Activated T-helper 17 cell treated with anti-CD3 and anti-CD28 coated beads, Interleukin-2, amount 50 U/mL, for 72 hours (primary cell): ENCODE data around the gene CRACR2A. TPM values are rescaled to one million over a fixed set of nuclear protein-coding genes. Genes with fewer than 3 reads are reported as not detected.

Experiments
- ATAC-seq: fragments of 150-1000 bp; cut with Tn5 transposase; replicated peaks from 2 replicates; pipeline ENCODE4 v1.10.0; 2021; ENCODE audit warnings: mild to moderate bottlenecking, moderate library complexity
- H3K27ac Mint-ChIP-seq: one replicate; pipeline ENCODE4 v1.8.0; 2022; ENCODE audit warnings: mixed read lengths
- H3K27me3 Mint-ChIP-seq: one replicate; pipeline ENCODE4 v1.8.0; 2022; ENCODE audit warnings: mixed read lengths
- H3K36me3 Mint-ChIP-seq: one replicate; pipeline ENCODE4 v1.8.0; 2022; ENCODE audit warnings: low read depth, mild to moderate bottlenecking, mixed read lengths
- H3K4me1 Mint-ChIP-seq: one replicate; pipeline ENCODE4 v1.8.0; 2022; ENCODE audit warnings: mixed read lengths
- H3K4me3 Mint-ChIP-seq: one replicate; pipeline ENCODE4 v1.8.0; 2022; ENCODE audit warnings: mild to moderate bottlenecking, mixed read lengths
- H3K9me3 Mint-ChIP-seq: one replicate; pipeline ENCODE4 v1.8.0; 2022; ENCODE audit warnings: mixed read lengths
- total RNA-seq, 2 donors: library from RNA; stranded (reverse); gene quantifications; one replicate each; pipeline ENCODE4 v1.2.3, GENCODE V29; 2022

Gene CRACR2A
- total RNA-seq, 2 donors from 2014 or later, result 39.4 to 46.3 TPM

- H3K4me1 Mint-ChIP-seq, result peaks cover 26% of the 10 kb centered on the region
- peak; percentile 25 for ATAC-seq
- H3K4me3 Mint-ChIP-seq, result peak overlapping the region; percentile 74
- peaks cover 76% of the 10 kb centered on the region for H3K36me3 Mint-ChIP-seq
- peak overlapping the region; percentile 94 for H3K27ac Mint-ChIP-seq
- H3K9me3 Mint-ChIP-seq, result no peaks in the 10 kb centered on the region
- H3K27me3 Mint-ChIP-seq, result no peaks in the 10 kb centered on the region
These were observed 7.8 kb downstream of the CRACR2A start for GRCh38 chr12:3745152-3745551.

GRCh38 chr12:3744229-3744901, 8.5 kb downstream of the CRACR2A start:
- peak overlapping the region; percentile 74 for H3K4me3 Mint-ChIP-seq

GRCh38 chr12:3743803-3744202, 9.1 kb downstream of the CRACR2A start:
- Mint-ChIP-seq H3K36me3 (peaks cover 82% of the 10 kb centered on the region), H3K4me3 (peak overlapping the region; percentile 74), H3K27ac (peak overlapping the region; percentile 94), H3K27me3 (no peaks in the 10 kb centered on the region), H3K9me3 (no peaks in the 10 kb centered on the region), H3K4me1 (peaks cover 20% of the 10 kb centered on the region)
- ATAC-seq, result peak; percentile 81

More at GRCh38 chr12:3744229-3744901, 8.5 kb downstream of the CRACR2A start:
- ATAC-seq, result peak; percentile 9
- H3K27ac Mint-ChIP-seq, result peak overlapping the region; percentile 94
- peaks cover 80% of the 10 kb centered on the region for H3K36me3 Mint-ChIP-seq
- peaks cover 22% of the 10 kb centered on the region for H3K4me1 Mint-ChIP-seq
- H3K9me3 Mint-ChIP-seq, result no peaks in the 10 kb centered on the region
- no peaks in the 10 kb centered on the region for H3K27me3 Mint-ChIP-seq

- Mint-ChIP-seq H3K4me3 (no peak overlapping the region), H3K4me1 (peaks cover 25% of the 10 kb centered on the region), H3K27ac (peak overlapping the region; percentile 94), H3K27me3 (no peaks in the 10 kb centered on the region), H3K9me3 (no peaks in the 10 kb centered on the region), H3K36me3 (peaks cover 84% of the 10 kb centered on the region)
- no peak for ATAC-seq
These were observed 10.8 kb downstream of the CRACR2A start for GRCh38 chr12:3741882-3742672.

GRCh38 chr12:3740480-3741231, 12.3 kb downstream of the CRACR2A start:
- H3K4me1 Mint-ChIP-seq, result peaks cover 19% of the 10 kb centered on the region
- H3K27ac Mint-ChIP-seq, result peak overlapping the region; percentile 10
- ATAC-seq, result no peak
- no peaks in the 10 kb centered on the region for H3K9me3 Mint-ChIP-seq
- H3K27me3 Mint-ChIP-seq, result no peaks in the 10 kb centered on the region
- peaks cover 70% of the 10 kb centered on the region for H3K36me3 Mint-ChIP-seq
- H3K4me3 Mint-ChIP-seq, result no peak overlapping the region

- Mint-ChIP-seq H3K27ac (no peak overlapping the region), H3K4me1 (peaks cover 5% of the 10 kb centered on the region), H3K36me3 (peaks cover 50% of the 10 kb centered on the region), H3K9me3 (no peaks in the 10 kb centered on the region), H3K4me3 (no peak overlapping the region), H3K27me3 (no peaks in the 10 kb centered on the region)
- no peak for ATAC-seq
These were observed 17.5 kb downstream of the CRACR2A start for GRCh38 chr12:3735432-3735831.

- ATAC-seq, result no peak
- Mint-ChIP-seq H3K9me3 (no peaks in the 10 kb centered on the region), H3K4me3 (no peak overlapping the region), H3K36me3 (peaks cover 53% of the 10 kb centered on the region), H3K27me3 (no peaks in the 10 kb centered on the region), H3K27ac (no peak overlapping the region), H3K4me1 (peaks cover 11% of the 10 kb centered on the region)
These were observed 20.0 kb downstream of the CRACR2A start for GRCh38 chr12:3732901-3733300.

GRCh38 chr12:3730111-3730510, 22.8 kb downstream of the CRACR2A start:
- Mint-ChIP-seq H3K27ac (peak overlapping the region; percentile 92), H3K4me1 (peaks cover 18% of the 10 kb centered on the region), H3K4me3 (no peak overlapping the region), H3K27me3 (no peaks in the 10 kb centered on the region), H3K9me3 (peaks cover 3% of the 10 kb centered on the region), H3K36me3 (peaks cover 81% of the 10 kb centered on the region)
- no peak for ATAC-seq

- peak overlapping the region; percentile 65 for H3K4me3 Mint-ChIP-seq
- peak overlapping the region; percentile 92 for H3K27ac Mint-ChIP-seq
- H3K27me3 Mint-ChIP-seq, result no peaks in the 10 kb centered on the region
- ATAC-seq, result peak; percentile 67
- peaks cover 95% of the 10 kb centered on the region for H3K36me3 Mint-ChIP-seq
- peaks cover 20% of the 10 kb centered on the region for H3K4me1 Mint-ChIP-seq
- H3K9me3 Mint-ChIP-seq, result peaks cover 5% of the 10 kb centered on the region
These were observed 24.2 kb downstream of the CRACR2A start for GRCh38 chr12:3728686-3729085.

- Mint-ChIP-seq H3K9me3 (peaks cover 5% of the 10 kb centered on the region), H3K27ac (peak overlapping the region; percentile 92), H3K4me3 (peak overlapping the region; percentile 65), H3K4me1 (peaks cover 20% of the 10 kb centered on the region), H3K36me3 (peaks cover 91% of the 10 kb centered on the region), H3K27me3 (no peaks in the 10 kb centered on the region)
- ATAC-seq, result peak; percentile 88
These were observed 24.9 kb downstream of the CRACR2A start for GRCh38 chr12:3727877-3728632.

GRCh38 chr12:3727354-3727753, 25.6 kb downstream of the CRACR2A start:
- no peaks in the 10 kb centered on the region for H3K27me3 Mint-ChIP-seq
- H3K4me3 Mint-ChIP-seq, result peak overlapping the region; percentile 65
- no peak for ATAC-seq
- peaks cover 20% of the 10 kb centered on the region for H3K4me1 Mint-ChIP-seq
- peak overlapping the region; percentile 92 for H3K27ac Mint-ChIP-seq
- peaks cover 8% of the 10 kb centered on the region for H3K9me3 Mint-ChIP-seq
- peaks cover 92% of the 10 kb centered on the region for H3K36me3 Mint-ChIP-seq

- peak overlapping the region; percentile 92 for H3K27ac Mint-ChIP-seq
- H3K9me3 Mint-ChIP-seq, result peaks cover 8% of the 10 kb centered on the region
- H3K27me3 Mint-ChIP-seq, result no peaks in the 10 kb centered on the region
- no peak overlapping the region for H3K4me3 Mint-ChIP-seq
- no peak for ATAC-seq
- peaks cover 85% of the 10 kb centered on the region for H3K36me3 Mint-ChIP-seq
- peaks cover 20% of the 10 kb centered on the region for H3K4me1 Mint-ChIP-seq
These were observed 26.5 kb downstream of the CRACR2A start for GRCh38 chr12:3726456-3726855.

- peaks cover 79% of the 10 kb centered on the region for H3K36me3 Mint-ChIP-seq
- H3K27me3 Mint-ChIP-seq, result no peaks in the 10 kb centered on the region
- H3K27ac Mint-ChIP-seq, result peak overlapping the region; percentile 76
- H3K9me3 Mint-ChIP-seq, result peaks cover 8% of the 10 kb centered on the region
- ATAC-seq, result no peak
- peaks cover 21% of the 10 kb centered on the region for H3K4me1 Mint-ChIP-seq
- no peak overlapping the region for H3K4me3 Mint-ChIP-seq
These were observed 27.4 kb downstream of the CRACR2A start for GRCh38 chr12:3725388-3726115.
